ENCODE results near the gene FCHSD1.

DNA sequence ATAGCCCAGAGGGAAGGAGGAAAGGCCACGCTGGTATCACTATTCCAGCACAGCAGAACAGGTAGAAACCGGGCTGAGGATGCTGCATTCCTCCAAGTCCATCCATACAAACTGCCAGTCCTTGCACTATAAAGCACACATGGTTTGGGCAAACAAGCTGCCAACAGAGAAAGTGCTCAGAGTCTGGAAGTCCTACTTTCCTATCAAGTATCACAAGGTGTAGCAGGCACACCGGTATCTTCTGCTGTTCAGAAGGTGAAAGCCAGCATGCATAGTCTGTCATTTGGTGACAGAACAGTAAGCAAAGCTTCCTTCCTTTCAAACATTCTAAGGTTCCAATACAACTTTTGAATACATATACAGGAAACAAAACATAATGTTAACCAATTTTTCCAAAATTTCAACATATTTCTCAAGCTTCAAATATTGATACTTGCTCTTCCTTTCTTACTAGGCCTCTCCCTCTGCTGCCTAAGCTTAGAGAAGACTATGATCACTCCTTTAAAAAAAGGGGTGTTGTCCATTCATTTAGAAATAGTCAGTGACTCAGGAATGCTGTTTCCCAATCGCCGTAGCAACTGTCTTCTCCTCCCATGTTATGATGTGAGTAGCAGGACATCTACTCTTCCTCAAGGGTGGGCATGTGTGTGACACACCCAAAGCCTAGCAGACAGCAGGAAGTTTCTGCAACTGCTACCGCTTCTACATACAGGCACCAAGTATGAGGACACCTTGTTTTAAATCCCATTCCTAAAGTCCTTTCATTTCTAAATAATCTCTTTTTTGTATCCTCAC lies 47.1 kb downstream of the FCHSD1 start:
- TF ChIP-seq, protein P1, sequence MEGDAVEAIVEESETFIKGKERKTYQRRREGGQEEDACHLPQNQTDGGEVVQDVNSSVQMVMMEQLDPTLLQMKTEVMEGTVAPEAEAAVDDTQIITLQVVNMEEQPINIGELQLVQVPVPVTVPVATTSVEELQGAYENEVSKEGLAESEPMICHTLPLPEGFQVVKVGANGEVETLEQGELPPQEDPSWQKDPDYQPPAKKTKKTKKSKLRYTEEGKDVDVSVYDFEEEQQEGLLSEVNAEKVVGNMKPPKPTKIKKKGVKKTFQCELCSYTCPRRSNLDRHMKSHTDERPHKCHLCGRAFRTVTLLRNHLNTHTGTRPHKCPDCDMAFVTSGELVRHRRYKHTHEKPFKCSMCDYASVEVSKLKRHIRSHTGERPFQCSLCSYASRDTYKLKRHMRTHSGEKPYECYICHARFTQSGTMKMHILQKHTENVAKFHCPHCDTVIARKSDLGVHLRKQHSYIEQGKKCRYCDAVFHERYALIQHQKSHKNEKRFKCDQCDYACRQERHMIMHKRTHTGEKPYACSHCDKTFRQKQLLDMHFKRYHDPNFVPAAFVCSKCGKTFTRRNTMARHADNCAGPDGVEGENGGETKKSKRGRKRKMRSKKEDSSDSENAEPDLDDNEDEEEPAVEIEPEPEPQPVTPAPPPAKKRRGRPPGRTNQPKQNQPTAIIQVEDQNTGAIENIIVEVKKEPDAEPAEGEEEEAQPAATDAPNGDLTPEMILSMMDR (IDR thresholded peaks at IDR 0.05 in 8 of 11, conservative IDR thresholded peaks at IDR 0.05 in 3 of 11), result peak in 1 of 11 experiments; percentile 15
- peak in 1 of 3 donors; percentile 55 for TF ChIP-seq POLR2AphosphoS5 (IDR thresholded peaks at IDR 0.05)

All from spleen (tissue), 7 donors.